ENCODE data around the gene SLC35B1. TPM values are rescaled to one million over a fixed set of nuclear protein-coding genes. Genes with fewer than 3 reads are reported as not detected.

The SLC35B1 gene
- total and polyA plus RNA-seq, 11 donors = 50.3 to 137 (median 66.2) TPM

DNA sequence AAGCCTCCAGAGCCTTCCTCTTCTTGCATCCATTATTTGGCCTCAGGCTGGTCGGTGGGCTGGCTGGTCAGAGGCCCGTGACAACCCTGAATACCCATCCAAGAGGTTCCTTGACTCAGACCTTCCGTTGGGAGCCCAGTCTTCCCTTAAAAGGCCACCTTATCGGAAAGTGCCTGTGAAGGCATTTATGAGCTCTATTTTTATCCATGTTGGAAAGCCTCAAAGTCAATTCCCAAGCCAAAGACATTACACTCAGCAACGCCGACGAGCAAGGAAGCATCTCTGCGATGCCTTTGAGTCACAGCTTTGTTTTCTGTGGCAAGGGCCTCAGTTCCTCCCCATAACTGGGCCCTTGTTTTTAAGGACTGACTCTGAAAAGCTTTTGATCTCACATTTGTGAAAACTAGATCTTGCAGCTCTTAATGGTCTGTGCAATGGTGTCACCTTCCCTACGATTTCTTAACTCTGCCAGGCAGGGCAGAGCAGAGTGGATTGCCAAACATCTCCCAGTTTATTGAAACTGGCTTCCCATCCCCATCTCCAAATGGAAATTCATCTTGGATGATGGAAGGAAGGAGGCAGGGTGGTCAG, 16.6 kb downstream of the SLC35B1 start:
- H3K4me3 ChIP-seq = peak overlapping the region in 2 of 12 donors; percentile 3 to 7
- H3K27ac ChIP-seq = peak overlapping the region; percentile 19 to 93 (median 89)
- intact Hi-C loops (cut with DNase I) = loop anchor here in 2 of 10 donors (5.0 kb wide), 1 partner anchor 74 kb away; no protein-coding TSS in a partner anchor
- no peaks in the 10 kb centered on the region for H3K27me3 ChIP-seq
- no peaks in the 10 kb centered on the region for H3K36me3 ChIP-seq
- DNase-seq (peak in 4 of 5 donors; percentile 62 to 82 (median 66)), ATAC-seq (peak; percentile 68 to 89 (median 86))
- WGBS, 4 donors = 25 to 32% (median 30%) methylated on average over 8 to 9 of the region's 9 CpGs
- H3K4me1 ChIP-seq = peaks cover 0 to 64% (median 27%) of the 10 kb centered on the region in 12 donors
- H3K9me3 ChIP-seq = no peaks in the 10 kb centered on the region
- peak in 1 of 2 donors; percentile 66 for TF ChIP-seq POLR2A (IDR thresholded peaks at IDR 0.05)
- TF ChIP-seq, protein P1, sequence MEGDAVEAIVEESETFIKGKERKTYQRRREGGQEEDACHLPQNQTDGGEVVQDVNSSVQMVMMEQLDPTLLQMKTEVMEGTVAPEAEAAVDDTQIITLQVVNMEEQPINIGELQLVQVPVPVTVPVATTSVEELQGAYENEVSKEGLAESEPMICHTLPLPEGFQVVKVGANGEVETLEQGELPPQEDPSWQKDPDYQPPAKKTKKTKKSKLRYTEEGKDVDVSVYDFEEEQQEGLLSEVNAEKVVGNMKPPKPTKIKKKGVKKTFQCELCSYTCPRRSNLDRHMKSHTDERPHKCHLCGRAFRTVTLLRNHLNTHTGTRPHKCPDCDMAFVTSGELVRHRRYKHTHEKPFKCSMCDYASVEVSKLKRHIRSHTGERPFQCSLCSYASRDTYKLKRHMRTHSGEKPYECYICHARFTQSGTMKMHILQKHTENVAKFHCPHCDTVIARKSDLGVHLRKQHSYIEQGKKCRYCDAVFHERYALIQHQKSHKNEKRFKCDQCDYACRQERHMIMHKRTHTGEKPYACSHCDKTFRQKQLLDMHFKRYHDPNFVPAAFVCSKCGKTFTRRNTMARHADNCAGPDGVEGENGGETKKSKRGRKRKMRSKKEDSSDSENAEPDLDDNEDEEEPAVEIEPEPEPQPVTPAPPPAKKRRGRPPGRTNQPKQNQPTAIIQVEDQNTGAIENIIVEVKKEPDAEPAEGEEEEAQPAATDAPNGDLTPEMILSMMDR (IDR thresholded peaks at IDR 0.05) = no peak

DNA sequence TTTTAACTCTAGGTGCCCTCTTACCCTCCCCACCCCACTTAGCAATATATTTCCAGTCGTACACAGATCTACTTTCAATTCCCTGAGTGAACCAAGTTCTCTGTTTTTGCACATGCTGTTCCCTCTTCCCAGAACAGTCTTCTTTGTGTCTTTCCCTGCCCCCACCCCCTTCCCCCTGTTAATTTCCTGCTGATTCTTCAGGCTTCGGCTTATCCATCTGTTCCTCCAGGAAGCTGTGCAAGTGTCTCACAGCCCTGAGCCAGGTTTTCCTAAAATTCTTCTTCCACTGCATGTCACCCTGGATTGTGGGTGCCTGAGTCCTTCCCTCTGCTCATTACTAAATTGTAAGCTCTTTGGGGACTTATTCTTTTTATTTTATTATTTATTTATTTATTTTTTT, 17.5 kb downstream of the SLC35B1 start:
- ATAC-seq = no peak
- TF ChIP-seq POLR2A (IDR thresholded peaks at IDR 0.05) = no peak
- H3K4me3 ChIP-seq = no peak overlapping the region
- no peaks in the 10 kb centered on the region for H3K36me3 ChIP-seq
- WGBS, 4 donors = 30 to 49% (median 43%) methylated on average over 2 of the region's 2 CpGs
- DNase-seq = no peak
- intact Hi-C loops (cut with DNase I) = loop anchor here in 2 of 10 donors (5.0 kb wide), 1 partner anchor 73 kb away; no protein-coding TSS in a partner anchor
- H3K9me3 ChIP-seq = no peaks in the 10 kb centered on the region
- H3K27ac ChIP-seq = peak overlapping the region in 11 of 12 donors; percentile 78 to 93 (median 90)
- no peaks in the 10 kb centered on the region for H3K27me3 ChIP-seq
- peaks cover 0 to 57% (median 27%) of the 10 kb centered on the region in 12 donors for H3K4me1 ChIP-seq

DNA sequence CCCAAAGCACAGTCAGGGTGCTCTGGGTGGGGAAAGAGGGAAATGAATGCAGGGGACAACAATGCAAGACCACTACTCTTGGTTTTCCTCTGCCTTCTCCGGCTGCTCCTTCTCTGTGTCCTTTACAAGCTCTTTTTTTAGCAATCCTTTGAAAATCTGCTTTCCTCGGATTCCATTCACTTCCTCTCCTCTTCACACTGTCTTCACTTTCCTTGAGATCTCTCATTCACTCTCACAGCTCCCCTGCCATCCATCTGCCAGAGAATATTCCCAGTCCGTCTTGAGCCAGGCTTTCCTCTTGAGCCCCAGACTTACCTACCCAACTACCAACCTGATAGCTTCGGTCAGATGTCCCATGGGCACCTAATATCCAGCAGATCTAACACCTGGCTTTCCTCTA, 18.9 kb downstream of the SLC35B1 start:
- ATAC-seq (no peak), DNase-seq (no peak)
- 71 to 82% (median 81%) methylated on average over 4 of the region's 4 CpGs for WGBS, 4 donors
- Histone ChIP-seq H3K27ac (peak overlapping the region in 10 of 12 donors; percentile 36 to 93 (median 66)), H3K9me3 (no peaks in the 10 kb centered on the region), H3K4me1 (peaks cover 0 to 52% (median 26%) of the 10 kb centered on the region in 12 donors), H3K4me3 (peak overlapping the region in 1 of 12 donors; percentile 43), H3K27me3 (no peaks in the 10 kb centered on the region), H3K36me3 (no peaks in the 10 kb centered on the region)
- TF ChIP-seq, protein P1 (IDR thresholded peaks at IDR 0.05) = no peak
- no peak for TF ChIP-seq POLR2A (IDR thresholded peaks at IDR 0.05)
- intact Hi-C loops (cut with DNase I) = no loop called here

DNA sequence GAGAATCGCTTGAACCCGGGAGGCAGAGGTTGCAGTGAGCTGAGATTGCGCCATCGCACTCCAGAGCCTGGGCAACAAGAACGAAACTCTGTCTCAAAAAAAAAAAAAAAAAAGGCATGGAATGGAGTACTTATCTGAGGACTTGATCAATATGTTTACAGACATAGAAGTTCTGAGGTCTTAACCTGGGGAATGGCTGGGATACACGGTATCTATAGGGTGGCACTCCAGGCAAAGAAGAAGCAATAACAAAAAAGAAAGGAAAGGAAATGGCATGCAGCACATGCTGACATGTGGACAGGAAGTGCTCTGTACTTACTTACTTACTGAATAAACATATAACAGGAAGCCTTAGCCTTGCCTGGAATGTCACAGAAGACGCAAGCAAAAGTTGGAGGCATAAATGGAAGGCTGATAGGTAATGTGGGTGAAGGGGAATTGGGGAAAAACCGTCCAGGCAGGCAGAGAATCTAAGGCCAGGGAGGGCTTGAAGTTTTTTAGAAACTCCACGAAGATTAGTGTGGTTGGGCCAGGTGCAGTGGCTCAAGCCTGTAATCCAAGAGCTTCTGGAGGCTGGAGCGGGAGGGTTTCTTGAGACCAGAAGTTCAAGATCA, 19.8 kb downstream of the SLC35B1 start:
- peak overlapping the region; percentile 1 to 93 (median 64) for H3K27ac ChIP-seq
- peak overlapping the region in 1 of 12 donors; percentile 43 for H3K4me3 ChIP-seq
- DNase-seq (no peak), ATAC-seq (peak; percentile 10 to 58 (median 28))
- intact Hi-C loops (cut with DNase I) = no loop called here
- peaks cover 0 to 52% (median 26%) of the 10 kb centered on the region in 12 donors for H3K4me1 ChIP-seq
- H3K36me3 ChIP-seq = no peaks in the 10 kb centered on the region
- H3K27me3 ChIP-seq = no peaks in the 10 kb centered on the region
- TF ChIP-seq, protein P1 (IDR thresholded peaks at IDR 0.05) = no peak
- no peak for TF ChIP-seq POLR2A (IDR thresholded peaks at IDR 0.05)
- 65 to 75% (median 66%) methylated on average over 10 of the region's 10 CpGs for WGBS, 4 donors
- H3K9me3 ChIP-seq = no peaks in the 10 kb centered on the region
